IPS DF 4.7 (cell line): ENCODE measurements around the gene UBE4A.

Experiments used
- DNase-seq: peaks from one replicate; pipeline ENCODE4 v3.0.0-alpha.2; 2013; ENCODE audit warnings: low spot score; ENCODE audit errors: extremely low read depth

The UBE4A gene

DNA sequence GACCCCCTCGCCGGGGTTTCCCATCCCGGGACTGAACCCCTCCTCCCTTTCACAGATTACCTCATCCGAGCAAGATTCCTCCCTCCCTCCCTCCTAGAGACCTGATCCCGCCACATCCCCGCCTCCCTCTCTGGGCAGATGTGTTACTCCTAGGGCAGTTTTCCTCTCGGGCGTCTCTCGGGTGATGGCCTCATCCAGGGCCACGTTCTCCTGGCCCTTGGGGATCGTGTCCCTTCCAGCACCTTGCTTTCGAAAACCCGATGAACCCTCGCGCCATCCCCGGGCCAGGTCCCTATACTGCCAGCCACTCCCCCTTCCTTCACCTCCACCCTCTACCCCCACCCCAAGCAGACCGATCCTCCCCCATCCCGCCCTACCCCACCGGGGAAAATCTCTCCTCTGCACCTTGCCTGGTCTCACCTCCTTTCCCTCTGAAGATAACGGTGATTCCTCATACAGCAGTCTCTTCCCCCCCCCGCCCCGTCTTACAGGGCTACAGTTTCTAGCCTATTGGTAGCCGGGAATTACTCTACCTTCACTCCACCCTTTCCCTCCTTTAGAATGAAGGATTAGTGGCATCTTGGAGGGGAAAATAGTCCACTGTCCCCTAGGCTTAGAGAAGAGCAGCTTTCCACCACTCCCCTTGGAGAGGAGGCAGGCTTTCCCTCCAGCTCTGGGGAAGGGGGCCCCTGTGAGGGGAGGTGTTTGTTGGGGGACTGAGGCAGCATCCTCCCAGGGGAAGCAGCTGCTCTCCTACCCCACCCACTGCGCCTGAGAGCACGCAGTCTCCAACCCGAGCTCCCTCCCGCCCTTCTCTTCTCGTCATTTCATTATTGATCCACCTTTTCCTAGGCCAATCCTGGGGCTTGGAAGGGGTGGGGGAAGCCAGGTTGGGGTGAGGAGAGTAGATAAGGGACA lies 78.1 kb downstream of the UBE4A start:
- DNase-seq, result no peak

DNA sequence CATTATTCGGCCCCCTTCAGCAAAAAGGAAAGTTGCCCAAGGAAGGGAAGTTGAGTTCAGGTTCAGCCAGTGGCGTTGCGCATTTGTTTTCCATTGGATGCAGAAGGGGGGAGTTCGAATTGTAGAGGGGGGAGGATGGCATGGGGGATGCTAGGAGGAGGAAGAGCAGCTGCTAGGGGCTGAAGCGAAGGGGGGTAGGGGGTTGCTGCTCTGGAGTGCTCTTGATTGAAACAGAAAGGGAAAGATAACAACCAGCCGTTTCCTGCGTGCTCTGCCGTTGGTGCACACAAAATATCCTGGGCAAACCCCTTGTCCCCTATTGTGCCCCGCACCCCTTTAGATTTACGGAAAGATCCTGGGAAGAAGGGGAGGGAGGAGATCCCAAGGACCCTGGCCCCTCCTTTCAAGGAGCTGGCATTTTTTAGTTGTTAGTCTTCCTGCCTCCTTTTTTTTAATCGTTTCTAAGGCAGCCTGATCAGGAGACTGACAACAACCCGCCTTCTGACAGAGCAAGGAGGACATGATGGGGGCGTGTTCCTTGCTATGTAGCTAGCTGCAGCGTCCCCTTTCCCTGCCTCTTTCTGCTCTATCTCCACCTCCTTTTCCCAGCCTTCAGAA lies 79.0 kb downstream of the UBE4A start:
- DNase-seq, result no peak

DNA sequence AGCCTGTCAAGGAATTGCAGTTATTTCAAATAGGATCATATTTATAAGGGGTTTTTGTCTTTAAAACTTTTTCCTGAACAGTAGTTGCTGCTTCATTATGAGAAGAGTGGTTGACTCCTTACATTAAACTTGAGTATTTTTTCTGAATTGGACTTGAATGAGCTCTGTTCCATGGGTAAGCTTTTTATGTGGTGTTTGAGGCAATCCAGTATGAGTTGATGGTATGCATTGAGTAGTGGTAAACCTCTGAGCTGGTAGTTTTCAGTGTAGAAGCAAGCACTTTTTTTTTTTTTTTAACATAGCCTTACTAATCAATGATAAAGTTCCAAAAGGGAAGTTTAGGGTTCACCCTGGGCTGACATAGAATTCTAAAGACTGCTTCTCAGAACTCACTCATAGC lies 80.2 kb downstream of the UBE4A start:
- DNase-seq, result no peak

DNA sequence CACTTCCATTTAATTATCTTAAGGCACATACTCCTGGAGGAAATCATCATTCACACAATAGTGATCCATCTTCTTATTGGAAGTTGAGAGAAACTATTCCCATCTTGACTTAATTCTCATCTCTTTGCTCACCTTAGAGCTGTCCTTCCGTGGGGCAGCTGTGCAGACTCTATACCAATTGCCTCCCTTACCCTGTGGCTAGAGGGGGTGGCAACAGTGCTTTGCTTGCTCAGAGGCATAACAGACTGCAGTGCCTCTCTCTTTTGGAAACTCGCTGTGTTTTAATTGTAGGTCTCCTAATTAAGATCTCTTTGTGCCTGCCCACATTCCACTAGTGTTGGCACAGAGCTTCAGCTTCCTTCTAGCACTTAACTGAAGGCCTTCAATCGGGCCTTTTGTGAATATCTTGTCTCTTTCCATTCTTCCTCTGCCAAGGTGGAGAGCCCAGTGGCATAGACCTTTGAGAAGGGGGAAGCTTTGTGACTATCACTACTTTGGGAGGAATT lies 82.4 kb downstream of the UBE4A start:
- no peak for DNase-seq

DNA sequence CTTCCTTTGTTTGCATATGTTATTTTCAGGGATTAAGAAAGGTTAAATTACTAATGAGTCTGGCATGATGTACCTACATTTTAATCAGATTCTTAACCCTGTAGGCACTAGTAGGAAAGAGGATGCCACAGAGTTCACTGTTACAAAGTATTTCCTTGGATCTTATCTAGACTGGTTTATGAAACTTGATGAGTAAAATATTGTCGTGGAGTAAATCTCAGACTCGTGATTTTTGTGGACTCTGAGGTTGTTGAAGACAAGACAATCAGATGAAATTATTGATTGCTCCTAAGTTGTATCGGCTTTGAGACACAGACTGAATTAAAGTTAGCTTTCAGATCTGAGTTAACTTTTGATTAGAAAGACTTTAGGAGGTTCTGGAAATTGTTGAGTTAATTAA lies 82.9 kb downstream of the UBE4A start:
- no peak for DNase-seq

DNA sequence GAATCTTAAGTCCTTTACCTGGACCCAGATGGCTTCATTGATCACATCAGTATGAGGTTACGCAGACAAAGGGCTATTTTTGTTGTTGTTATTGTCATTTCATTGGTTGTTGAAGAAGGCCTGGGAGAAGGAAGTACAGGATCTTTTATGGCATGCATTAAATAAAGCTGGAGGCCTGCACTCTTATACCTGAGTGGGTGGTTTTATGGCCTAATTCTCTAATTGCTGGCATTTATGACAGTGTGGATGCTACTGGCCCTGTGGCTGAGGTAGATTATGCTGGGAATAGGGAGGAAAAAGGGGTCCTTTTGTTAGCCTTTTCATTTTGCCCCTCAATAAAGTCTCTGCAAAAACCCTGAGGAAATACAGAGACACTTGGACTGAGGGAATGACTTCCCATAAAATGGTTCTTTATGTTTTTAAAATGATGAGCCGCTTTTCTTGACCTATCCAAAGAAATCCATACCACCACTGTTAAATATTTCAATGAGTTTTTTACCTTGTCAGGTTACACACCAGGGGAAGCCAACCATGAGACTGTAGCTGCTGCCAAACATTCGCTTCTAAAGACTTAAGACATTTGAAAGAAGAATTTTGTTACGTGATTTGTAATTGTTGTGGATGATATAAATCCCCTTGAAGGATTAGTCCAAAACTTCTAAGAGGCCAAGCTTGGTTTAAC lies 83.6 kb downstream of the UBE4A start:
- DNase-seq, result no peak

DNA sequence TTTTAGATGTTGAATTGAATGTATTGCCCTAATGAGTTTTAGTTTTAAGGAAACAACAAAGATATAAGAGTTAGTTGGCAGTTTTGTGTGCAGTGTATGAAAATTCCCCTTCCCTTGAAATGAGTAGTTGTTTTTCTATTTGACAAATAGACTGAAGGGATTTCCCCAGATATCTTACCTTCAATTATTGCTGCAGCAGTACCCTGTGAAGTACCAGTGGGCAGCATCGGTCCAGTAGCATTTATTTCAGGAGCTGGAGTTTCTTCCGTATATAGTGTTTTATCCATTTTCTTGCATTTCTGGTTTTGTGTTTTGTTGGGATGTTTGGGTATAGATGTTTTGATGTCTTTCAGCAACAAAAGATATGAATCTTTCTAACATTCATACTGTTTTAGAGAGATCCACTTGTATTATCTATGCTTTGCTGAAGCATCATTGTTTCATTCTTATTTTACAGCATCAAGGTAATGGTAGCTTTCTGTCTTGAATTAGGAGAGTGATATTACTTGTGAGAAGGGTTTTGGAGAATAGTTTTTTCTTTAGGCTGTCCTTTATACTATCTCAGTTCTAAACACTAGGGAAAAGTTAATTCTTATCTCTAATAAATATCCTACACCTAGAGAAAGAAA lies 84.3 kb downstream of the UBE4A start:
- no peak for DNase-seq

DNA sequence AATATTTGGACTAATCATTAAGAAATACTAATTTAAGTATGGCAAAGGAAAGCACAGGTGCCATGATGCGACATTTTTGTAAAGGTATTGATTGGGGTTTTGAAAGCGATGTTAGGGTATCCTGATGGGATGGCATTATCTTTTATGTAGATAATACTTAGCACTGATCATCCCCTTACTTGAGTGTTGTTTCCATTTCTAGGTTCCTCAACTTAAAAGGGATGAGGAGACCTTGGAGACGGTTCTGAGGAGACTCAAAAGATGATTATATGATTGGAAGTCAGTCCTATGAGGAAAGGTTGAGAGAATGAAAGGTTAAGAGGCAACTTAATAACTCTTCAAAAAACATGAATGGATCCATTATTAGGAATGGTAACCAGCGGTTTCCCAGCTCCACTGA lies 88.0 kb downstream of the UBE4A start:
- DNase-seq, result no peak

DNA sequence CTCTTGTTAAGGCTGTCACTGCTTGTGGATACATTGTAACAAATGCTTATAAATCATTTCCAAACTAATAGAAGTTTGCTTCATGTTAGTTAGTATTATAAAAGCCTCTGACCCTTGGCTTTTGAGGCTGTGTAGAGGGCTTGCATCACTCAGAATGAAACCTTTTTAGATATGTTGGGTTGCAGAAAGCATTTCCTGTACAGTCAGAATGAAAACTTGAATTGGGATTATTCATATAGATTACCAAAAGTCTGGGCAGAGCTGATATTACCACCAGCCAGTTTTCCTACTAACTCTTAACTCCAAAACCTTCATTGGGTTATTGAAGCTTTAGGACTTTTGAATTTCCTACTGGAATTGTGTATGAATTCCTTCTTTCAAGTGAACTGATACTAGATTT lies 88.9 kb downstream of the UBE4A start:
- no peak for DNase-seq
